ENCODE data around the gene PEX12. TPM values are rescaled to one million over a fixed set of nuclear protein-coding genes. Genes with fewer than 3 reads are reported as not detected.

PEX12 gene
- total and polyA plus RNA-seq, 9 of the 15 experiments (the other 6 are each of a cell fraction or from before 2014, with no cell fraction given): 4.0 to 12.4 (median 6.4) TPM

- TF ChIP-seq SNIP1 (IDR thresholded peaks at IDR 0.05; ENCODE audit: low read depth): no peak
- no peak for TF ChIP-seq HDAC6 (IDR thresholded peaks at IDR 0.05; ENCODE audit: low read depth, low read length)
- TF ChIP-seq, protein P1, sequence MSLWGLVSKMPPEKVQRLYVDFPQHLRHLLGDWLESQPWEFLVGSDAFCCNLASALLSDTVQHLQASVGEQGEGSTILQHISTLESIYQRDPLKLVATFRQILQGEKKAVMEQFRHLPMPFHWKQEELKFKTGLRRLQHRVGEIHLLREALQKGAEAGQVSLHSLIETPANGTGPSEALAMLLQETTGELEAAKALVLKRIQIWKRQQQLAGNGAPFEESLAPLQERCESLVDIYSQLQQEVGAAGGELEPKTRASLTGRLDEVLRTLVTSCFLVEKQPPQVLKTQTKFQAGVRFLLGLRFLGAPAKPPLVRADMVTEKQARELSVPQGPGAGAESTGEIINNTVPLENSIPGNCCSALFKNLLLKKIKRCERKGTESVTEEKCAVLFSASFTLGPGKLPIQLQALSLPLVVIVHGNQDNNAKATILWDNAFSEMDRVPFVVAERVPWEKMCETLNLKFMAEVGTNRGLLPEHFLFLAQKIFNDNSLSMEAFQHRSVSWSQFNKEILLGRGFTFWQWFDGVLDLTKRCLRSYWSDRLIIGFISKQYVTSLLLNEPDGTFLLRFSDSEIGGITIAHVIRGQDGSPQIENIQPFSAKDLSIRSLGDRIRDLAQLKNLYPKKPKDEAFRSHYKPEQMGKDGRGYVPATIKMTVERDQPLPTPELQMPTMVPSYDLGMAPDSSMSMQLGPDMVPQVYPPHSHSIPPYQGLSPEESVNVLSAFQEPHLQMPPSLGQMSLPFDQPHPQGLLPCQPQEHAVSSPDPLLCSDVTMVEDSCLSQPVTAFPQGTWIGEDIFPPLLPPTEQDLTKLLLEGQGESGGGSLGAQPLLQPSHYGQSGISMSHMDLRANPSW (CRISPR knock-in tag; IDR thresholded peaks at IDR 0.05): no peak
- TF ChIP-seq, protein P2, sequence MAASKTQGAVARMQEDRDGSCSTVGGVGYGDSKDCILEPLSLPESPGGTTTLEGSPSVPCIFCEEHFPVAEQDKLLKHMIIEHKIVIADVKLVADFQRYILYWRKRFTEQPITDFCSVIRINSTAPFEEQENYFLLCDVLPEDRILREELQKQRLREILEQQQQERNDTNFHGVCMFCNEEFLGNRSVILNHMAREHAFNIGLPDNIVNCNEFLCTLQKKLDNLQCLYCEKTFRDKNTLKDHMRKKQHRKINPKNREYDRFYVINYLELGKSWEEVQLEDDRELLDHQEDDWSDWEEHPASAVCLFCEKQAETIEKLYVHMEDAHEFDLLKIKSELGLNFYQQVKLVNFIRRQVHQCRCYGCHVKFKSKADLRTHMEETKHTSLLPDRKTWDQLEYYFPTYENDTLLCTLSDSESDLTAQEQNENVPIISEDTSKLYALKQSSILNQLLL (CRISPR knock-in tag; IDR thresholded peaks at IDR 0.05; ENCODE audit: borderline replicate concordance): no peak
- TF ChIP-seq FUS (optimal IDR thresholded peaks at IDR 0.05; ENCODE audit: low read depth, low read length): no peak
- TF ChIP-seq PHF20 (IDR thresholded peaks at IDR 0.05; ENCODE audit: partially characterized antibody): no peak
- no peak for TF ChIP-seq HINFP (tag; conservative IDR thresholded peaks at IDR 0.05; ENCODE audit: low read depth)
- no peak for TF ChIP-seq IRF9 (tag; IDR thresholded peaks at IDR 0.05)
- 0 out of 2 replicates have a peak, but pooled peaks have one; percentile 76 for TF ChIP-seq HDAC2 (IDR thresholded peaks at IDR 0.05)
- no peak; the same call in 1 of the 2 replicates for TF ChIP-seq BCL6 (CRISPR knock-in tag; IDR thresholded peaks at IDR 0.05)
- peak; percentile 100 for TF ChIP-seq SMARCA4 (IDR thresholded peaks at IDR 0.05)
- TF ChIP-seq PHB (CRISPR knock-in tag; IDR thresholded peaks at IDR 0.05): no peak
- TF ChIP-seq ELF1 (tag; IDR thresholded peaks at IDR 0.05): peak; percentile 45; the same call in 1 of the 2 replicates
- peak in 1 of 2 experiments; percentile 82; a peak in 1 of 4 replicates for TF ChIP-seq NONO (IDR thresholded peaks at IDR 0.05; ENCODE audit: low read depth in 2 of 2, low read length in 1 of 2)
- no peak for TF ChIP-seq CEBPB (tag; IDR thresholded peaks at IDR 0.05)
- TF ChIP-seq ZHX1 (conservative IDR thresholded peaks at IDR 0.05; ENCODE audit: low read length): no peak
- TF ChIP-seq RBM25 (IDR thresholded peaks at IDR 0.05; ENCODE audit: low read depth, low read length, severe bottlenecking): no peak
- peak; percentile 72 for TF ChIP-seq NFE2 (IDR thresholded peaks at IDR 0.05; ENCODE audit: low read depth)
- TF ChIP-seq ZNF583 (CRISPR knock-in tag; IDR thresholded peaks at IDR 0.05): no peak
- TF ChIP-seq ZFP30 (CRISPR knock-in tag; IDR thresholded peaks at IDR 0.05; ENCODE audit: borderline replicate concordance): no peak
- TF ChIP-seq CBX5 (IDR thresholded peaks at IDR 0.05; ENCODE audit: borderline replicate concordance, low read depth): no peak
Observed at GRCh38 chr17:35560703-35561102, 17.7 kb downstream of the PEX12 start, which contains the start of gene SLFN14 (continued).

All from K562 (cell line).